ENCODE results near the gene SLC22A23.

SLC22A23 gene

DNA sequence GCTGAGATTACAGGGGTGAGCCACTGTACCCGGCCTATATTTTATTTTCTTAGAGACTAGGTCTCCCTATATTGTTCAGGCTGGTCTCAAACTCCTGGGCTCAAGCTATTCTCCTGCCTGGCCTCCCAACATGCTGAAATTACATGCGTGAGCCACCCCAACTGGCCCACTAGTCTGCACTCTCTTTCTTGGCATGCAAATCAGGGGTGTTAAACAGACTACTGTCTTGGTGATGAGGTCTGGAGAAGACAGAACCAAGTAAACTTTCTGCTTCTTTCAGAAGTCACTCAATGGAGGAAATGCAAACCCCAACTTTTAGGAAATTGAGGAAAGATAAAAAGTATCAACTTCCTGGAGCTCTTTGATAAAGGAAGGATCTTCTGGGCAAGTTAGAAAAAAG lies 221.4 kb downstream of the SLC22A23 start:
- no peak for DNase-seq

DNA sequence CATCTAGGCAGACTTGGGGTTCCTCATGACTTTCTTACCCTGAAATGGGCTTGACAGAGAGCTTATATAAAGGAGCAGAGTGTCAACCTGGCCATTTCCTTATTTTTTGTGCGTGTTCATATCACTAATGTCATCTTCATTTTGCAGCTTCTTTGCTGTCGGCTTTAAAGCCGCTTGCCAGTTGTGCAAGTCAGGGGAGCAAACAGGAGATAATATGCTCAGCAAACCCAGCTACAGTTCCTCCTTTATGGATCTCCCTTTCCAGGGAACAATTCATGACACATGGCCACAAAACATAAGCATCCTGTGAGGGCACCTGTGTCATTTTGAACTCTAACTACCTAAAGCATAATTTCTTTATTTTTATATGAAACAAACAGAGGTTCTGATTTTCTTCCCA lies 222.9 kb downstream of the SLC22A23 start:
- DNase-seq = no peak

DNA sequence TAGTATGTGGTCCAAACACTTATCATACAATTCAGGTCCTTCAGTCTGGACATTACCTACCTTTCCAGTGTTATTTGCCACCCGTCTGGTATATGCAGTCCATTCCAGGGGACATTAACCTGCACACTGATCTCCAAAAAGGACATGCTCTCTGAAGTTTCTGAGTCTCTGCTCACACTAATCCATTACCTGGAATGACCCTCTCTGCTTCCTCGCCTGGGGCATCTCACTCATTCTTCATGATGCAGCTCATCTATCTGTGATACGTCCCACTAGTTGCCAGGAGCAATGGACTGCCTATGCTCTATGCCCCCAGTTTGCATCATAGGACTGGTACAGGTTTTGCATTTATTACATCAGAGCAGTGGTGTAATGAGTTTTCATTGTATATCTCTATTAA lies 223.5 kb downstream of the SLC22A23 start:
- no peak for DNase-seq

DNA sequence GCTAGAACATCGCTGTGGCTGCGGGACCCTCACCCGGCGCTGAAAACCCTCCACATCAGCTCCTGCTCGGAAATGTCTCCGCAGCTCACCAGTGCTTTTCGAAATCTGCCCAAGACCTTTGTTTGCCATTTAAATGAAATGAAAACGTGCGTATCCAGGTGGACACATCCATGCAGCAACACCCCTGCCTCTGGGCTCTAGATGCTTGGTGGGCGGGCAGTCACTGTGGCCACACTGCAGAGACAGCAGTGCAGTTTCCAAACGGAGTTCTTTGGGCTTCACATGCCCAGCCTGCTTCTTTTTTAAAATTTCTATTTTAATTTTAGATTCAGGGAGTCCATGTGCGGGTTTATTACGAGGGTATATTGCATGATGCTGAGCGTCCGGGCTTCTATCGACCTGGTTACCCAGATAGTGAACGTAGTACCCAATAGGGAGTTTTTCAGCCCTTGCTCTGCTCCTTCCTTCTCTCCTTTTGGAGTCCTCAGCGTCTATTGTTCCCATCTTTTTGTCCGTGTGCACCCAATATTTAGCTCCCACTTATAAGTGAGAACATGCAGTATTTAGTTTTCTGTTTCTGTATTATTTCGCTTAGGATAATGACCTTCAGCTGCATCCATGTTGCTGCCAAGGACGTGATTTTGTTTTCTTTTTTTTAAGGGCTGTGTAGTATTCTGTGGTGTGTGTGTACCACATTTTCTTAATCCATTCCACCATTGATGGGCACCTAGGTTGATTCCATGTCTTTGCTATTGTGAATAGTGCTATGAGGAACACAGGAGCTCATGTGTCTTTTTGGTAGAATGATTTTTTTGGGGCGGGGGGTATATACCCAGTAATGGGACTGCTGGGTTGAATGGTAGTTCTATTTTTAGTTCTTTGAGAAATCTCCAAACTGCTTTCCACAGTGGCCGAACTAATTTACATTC lies 224.6 kb downstream of the SLC22A23 start:
- DNase-seq = no peak

DNA sequence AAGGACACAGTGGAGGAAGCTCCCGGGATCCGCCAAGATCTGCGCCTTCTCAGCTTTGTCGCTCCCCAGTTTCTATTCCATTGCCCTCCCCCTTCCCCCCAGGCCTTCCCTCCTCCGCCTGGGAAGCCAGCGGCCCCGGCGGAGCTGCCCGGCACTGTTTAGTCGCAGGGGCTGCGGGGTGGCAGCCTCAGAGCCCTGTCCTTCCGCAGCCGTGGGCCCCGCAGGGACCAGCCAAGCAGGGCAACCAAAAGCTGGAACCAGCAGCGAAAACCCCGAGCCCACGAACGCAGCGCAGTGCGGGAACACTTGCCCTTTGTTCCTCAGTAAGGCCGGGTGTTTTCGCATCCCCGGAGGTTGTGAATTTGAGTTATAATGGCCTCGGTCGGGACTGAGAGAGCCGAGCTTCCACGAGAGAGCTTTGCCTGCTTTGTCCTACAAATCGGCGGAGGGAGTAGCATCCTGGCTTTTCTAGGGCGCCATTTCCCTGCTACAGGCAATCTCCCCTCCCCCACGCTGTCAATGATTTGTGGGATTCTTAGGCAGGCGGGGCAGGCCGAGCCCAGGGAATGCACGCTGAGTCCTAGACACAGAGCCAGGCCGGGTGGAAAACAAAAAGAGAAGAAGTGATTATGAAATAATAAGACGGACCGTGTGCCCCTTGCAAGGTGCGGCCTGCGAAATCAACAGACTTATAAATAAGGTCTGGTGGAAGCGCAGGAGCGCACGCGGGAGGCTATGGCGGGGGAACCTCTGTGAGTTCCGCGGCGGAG lies 225.4 kb downstream of the SLC22A23 start:
- no peak for DNase-seq

DNA sequence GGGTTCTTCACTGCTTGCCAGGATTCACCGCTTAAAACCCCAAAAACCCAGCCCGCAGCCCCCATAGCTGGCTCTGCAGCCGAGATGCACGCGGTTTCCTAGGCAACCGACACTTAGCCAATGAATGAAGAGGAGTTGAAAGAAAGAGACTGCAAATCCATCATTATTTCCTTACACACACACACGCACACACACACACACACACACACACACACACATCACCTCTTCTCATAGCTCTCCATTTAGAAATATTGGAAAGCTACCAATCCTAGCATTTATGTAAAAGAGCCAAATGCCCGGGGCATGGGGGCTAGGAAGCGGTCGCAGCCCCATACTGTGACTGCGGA lies 226.0 kb downstream of the SLC22A23 start:
- DNase-seq = no peak

DNA sequence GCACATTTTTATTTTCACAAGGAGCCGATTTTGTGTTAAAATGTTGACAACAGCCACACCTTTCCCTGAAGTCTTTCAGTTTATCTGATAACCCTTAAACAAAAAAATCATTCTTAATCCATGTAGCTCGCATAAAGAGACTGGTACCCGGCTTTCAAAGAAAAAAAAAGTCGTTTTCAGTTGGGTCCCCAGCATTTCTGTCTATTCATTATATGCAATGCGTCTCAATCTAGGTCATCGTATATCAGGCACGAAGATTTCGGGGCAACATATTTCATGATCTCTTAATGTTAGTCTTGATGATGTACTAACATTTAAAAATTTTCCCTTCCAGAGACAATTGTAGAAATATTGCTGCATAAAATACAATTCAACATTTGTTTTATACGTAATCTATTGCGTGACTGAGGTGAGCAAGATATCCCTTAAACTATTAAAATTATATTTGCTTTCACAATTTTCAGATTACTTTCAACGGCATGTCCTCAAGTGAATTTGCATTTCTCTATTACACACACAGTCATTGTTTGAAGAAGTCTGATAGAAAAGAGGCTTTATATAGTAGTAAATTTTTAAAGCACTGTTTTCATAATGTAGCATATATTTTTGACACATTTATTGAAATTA lies 226.5 kb downstream of the SLC22A23 start:
- no peak for DNase-seq

DNA sequence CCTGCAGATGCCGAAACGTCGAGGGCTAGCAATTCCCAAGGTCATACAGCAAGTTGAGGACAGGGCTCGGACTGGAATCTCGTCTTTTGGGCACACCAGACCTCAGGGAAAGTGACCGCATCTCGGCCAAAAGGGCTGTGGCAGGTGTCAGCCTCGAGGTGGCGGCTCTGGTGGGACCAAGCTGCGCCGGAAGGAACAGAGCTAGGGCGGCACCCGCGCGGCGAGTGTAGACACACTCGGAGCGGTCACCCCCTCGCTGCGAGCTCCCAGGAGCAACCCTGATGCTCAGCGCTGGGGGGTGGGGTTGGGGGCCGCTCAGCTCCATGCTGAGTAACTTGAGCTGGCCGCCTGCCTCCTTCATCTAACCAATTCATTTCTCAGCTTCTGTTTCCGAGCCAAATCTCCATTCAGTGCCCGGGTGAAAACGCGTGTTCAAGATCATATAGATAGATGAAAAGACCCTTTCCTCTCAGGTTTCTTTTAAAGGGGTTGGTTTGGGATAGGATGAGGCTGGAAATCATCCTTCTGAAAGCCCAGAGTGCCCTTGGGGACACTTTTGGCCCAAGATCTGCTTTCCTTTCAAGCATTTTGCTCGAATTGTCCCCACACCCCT lies 227.2 kb downstream of the SLC22A23 start:
- no peak for DNase-seq

DNA sequence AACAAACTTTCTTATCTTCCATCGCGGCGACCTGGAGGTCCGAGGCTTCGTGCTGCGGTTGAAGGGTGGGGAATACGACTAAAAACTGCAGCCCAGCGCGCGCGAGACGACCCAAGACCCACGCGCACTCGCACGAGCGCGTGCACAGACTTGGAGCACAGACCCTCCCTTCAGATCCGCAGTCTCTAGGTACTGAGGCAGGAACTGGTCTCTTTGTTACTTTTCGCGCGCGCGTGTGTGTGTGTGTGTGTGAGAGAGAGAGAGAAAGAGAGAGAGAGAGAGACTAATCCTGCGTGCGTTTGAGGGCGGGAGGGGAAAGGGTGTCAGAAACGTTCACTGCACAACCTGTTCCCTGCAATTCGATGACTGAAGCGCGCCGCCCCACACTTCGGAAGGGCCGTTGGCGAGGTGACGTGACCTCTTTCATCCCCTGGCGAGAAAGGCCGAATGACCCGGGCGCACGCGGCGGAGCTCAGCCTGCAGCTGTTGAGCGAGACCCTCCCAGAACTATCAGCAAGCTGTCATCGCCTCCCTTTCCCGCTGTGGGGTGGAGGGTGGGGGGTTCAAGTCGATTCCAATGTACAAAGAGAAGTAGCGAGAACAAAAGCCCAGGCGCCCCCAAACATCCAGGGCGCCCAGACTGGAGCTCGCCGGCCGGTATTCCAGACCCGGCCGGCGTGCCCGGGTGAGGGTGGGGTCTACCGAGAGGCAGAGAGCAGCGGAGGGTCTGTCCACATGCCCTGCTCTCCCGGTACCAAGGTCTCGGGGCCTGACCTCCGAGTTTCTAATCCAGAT lies 227.9 kb downstream of the SLC22A23 start:
- no peak for DNase-seq

DNA sequence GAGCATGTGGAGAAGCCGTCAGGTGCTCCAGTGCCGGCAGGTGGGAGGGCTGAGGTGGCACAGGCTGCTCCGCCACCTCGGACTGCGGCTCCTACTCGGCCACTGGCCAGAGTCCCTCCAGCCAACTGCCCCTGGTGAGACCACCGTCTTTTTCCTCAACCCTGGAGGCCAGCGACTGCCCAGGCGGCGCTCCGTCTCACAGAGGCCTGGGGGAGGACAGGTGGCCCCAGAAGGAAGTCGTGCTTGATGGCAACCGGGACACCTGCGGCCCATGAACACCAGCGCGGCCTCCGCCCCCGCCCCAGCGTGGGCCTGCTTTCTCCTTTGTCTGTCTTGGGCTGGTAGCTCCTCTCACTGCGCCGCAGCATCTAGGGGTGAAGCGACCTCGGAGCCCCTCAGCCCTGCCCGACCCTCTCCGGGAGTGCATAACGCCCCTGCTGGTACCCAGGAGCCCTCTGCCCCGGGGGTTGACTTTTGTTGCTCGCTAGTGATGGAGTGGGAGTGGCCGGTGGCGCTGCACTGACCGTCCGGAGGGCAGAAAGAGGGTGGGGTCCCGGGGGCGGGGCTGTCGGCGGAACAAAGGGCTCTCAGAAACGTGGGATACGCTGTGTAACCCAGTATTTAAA lies 228.7 kb downstream of the SLC22A23 start:
- DNase-seq = no peak

DNA sequence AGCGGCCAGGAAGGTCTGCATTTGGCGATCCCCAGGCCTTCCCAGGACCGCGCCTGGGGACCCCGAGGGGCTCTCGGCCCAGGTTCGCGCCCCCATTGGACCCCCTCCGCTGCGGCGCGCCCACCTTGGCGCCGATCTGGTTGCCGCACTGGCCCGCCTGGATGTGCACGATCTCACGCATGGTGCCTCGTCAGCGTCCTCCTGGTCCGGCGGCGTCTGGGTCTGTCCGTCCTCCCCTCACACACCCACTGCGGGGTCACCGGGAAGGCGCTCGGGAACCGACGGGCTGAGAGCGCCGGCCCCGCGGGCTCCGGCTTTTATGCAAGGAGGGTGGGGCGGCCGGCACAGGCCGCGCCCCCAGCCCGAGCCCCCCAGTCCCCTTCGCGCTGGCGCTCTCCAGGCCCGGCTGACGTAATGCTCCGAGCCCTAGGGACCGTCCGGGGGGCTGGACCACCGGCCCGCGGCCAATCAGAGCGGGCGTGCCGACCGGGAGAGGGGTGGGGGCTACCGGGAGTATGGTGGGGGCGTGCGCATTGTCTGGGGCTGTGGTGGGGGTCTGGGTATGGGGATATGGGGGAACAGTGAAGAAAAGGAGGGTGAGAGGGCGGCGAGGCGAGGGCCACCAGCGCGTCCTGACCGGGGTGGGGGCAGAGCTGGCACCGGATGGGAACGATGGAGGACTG lies 229.3 kb downstream of the SLC22A23 start, which contains the start of gene TUBB2B:
TUBB2B (minus strand) TSS at position 291 of the 683 bp plus-strand sequence; CDS start at position 181, 110 bp downstream.
- DNase-seq = no peak

DNA sequence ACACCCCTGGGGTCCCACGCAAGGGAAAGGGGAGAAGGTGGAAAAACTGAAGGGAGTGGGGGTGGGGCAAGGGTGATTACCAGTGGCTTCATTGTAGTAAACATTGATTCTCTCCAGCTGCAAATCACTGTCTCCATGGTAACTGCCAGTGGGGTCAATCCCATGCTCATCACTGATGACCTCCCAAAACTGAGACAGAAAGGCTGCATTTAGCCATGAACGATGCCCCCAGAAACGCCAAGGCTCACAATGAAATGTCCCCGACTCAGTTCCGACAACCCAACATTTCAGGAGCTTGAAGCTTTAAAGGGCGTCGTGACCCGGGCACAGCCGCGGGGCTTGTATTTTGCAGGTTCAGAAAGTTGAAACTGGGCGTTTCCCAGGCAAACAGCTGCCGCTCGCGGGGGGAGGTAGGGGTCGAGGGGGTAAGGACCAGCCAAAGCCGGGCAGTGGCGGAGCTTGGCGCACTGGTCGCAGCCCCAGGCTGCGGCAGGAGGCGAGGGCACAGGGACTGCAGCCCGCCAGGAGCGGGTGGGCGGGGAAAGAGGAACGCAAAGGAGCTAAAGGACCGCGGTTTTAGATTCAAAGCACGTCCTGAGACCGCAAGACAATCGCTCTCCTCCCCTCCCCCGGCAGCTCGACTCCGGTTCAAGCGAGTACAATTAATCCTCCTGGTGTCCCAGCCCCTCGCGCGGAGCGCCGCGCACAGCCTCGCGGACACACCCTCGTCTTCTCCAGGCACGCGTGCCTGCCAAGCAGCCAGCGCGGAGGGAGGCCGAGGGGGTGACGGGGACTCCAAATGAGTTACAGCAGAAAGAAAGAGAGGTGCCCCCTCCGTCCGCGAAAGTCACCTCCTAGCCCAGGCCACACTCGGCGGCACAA lies 230.1 kb downstream of the SLC22A23 start:
- no peak for DNase-seq

DNA sequence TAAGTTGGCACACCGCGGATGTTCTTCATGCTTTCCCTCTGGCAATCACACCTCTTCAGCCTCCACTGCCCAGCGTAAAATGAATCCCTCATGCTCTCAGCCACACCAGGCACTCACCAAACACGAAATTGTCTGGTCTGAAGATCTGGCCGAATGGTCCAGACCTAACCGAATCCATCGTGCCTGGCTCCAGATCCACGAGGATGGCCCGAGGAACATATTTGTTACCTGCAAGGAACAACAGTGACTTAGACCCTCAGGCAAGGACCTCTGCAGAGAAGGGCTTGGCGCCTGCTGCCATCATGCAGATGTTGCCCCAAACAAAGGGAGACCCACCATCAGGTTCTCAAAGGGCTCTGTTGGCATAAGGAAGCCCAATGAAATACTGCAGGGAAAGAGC lies 230.8 kb downstream of the SLC22A23 start:
- DNase-seq = no peak

DNA sequence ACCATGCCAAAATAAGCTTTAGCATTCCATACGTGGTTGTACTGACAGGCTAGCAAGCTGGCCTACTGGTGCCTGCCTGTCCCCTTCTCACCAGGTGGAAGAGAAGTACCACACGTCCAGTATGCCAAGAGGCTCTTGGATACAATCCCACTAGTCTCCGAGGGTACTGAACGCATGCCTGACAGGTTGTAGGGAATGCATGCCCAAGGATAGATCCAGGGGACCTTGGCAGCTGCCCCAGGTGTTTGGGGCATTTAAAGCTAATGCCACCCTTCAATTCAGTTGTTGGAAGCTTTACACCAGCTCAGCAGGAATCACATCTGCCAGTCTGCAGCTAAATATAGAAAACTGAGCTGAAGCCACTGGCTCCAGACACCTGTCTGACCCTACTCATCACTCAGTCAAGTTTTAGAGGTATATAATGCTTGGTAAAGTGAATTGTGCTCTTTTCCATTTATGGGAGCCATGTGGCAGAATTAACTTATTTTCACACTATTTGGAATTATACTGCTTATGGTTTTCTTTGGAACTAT lies 234.3 kb downstream of the SLC22A23 start:
- no peak for DNase-seq

DNA sequence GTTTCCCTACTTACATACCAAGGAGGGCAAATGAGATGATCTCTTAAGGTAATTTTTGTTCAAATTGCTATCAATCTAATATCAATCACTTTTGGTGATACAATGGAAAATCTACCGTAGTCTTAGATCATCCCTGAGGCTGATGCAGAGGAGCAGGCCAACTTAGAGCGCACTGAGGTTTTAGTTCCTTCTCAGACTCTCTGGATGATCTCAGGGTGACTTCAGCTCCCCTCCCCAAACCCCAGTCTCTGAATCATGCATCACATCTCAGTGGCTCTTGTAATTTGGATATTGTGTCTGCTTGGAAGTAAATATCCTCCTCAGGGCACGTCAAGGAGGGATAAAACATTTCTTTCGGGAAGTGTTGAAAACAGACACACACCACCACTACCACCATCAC lies 235.3 kb downstream of the SLC22A23 start:
- no peak for DNase-seq

DNA sequence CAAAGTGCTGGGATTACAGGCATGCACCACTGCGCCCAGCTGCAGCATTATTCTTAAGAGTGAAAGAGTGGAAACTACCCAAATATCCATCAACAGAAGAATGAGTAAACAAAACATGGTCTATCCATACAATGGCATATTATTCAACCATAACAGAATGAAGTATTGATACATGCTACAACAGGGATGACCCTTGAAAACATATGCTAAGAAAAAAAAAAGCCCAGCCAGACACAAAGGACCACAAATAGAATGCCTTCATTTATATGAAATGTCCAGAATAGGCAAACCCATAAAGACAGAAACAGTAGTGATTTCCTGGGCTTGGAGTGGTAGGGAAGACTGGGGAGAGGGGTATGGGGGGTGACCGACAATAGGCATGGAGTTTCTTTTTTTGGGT lies 236.5 kb downstream of the SLC22A23 start:
- DNase-seq = no peak

Data from cortex of kidney (tissue), 1 donor.